ENCODE measurements around the gene KCNN3.

The KCNN3 gene

GRCh38 chr1:154833209-154833608, 36.9 kb downstream of the KCNN3 start:
- TF ChIP-seq SIN3A (IDR thresholded peaks at IDR 0.05; ENCODE audit: borderline replicate concordance, insufficient read depth, low read length) = no peak
- TF ChIP-seq REST (IDR thresholded peaks at IDR 0.05; ENCODE audit: insufficient read depth in 1 of 2, low read depth in 2 of 2, low read length in 2 of 2) = no peak
- no peak for TF ChIP-seq POLR2AphosphoS5 (IDR thresholded peaks at IDR 0.05; ENCODE audit: low read depth, low read length)
- TF ChIP-seq FOXP2 (optimal IDR thresholded peaks at IDR 0.05; ENCODE audit: borderline replicate concordance, extremely low read depth, extremely low read length, insufficient read depth) = no peak

GRCh38 chr1:154832384-154832783, 37.7 kb downstream of the KCNN3 start:
- TF ChIP-seq REST (IDR thresholded peaks at IDR 0.05; ENCODE audit: insufficient read depth in 1 of 2, low read depth in 2 of 2, low read length in 2 of 2) = no peak

GRCh38 chr1:154831462-154831861, 38.6 kb downstream of the KCNN3 start:
- TF ChIP-seq REST (IDR thresholded peaks at IDR 0.05; ENCODE audit: insufficient read depth in 1 of 2, low read depth in 2 of 2, low read length in 2 of 2) (no peak), FOXP2 (optimal IDR thresholded peaks at IDR 0.05; ENCODE audit: borderline replicate concordance, extremely low read depth, extremely low read length, insufficient read depth) (no peak)

- TF ChIP-seq FOXP2 (optimal IDR thresholded peaks at IDR 0.05; ENCODE audit: borderline replicate concordance, extremely low read depth, extremely low read length, insufficient read depth) (no peak), POLR2AphosphoS5 (IDR thresholded peaks at IDR 0.05; ENCODE audit: low read depth, low read length) (no peak), REST (IDR thresholded peaks at IDR 0.05; ENCODE audit: insufficient read depth in 1 of 2, low read depth in 2 of 2, low read length in 2 of 2) (no peak), TAF1 (IDR thresholded peaks at IDR 0.05; ENCODE audit: borderline replicate concordance, insufficient read depth, low read length) (no peak), SIN3A (IDR thresholded peaks at IDR 0.05; ENCODE audit: borderline replicate concordance, insufficient read depth, low read length) (no peak)
These were observed 41.0 kb downstream of the KCNN3 start for GRCh38 chr1:154829062-154829461.

GRCh38 chr1:154824179-154825000, 45.7 kb downstream of the KCNN3 start:
- TF ChIP-seq TAF1 (IDR thresholded peaks at IDR 0.05; ENCODE audit: borderline replicate concordance, insufficient read depth, low read length) (no peak), FOXP2 (optimal IDR thresholded peaks at IDR 0.05; ENCODE audit: borderline replicate concordance, extremely low read depth, extremely low read length, insufficient read depth) (no peak), SIN3A (IDR thresholded peaks at IDR 0.05; ENCODE audit: borderline replicate concordance, insufficient read depth, low read length) (no peak), POLR2AphosphoS5 (IDR thresholded peaks at IDR 0.05; ENCODE audit: low read depth, low read length) (no peak), REST (IDR thresholded peaks at IDR 0.05; ENCODE audit: insufficient read depth in 1 of 2, low read depth in 2 of 2, low read length in 2 of 2) (no peak)

Data from PFSK-1 (cell line).